Stimulated activated CD8-positive, alpha-beta memory T cell treated with anti-CD3 and anti-CD28 coated beads, Interleukin-15, amount 100 ng/mL, for 24 hours (primary cell): ENCODE measurements around the gene B3GNT5.

Experiments
- DNase-seq: peaks from one replicate; pipeline ENCODE4 v3.0.0-alpha.2; 2020; ENCODE audit warnings: low read depth

The B3GNT5 gene

GRCh38 chr3:183230826-183231225 is 22.2 kb upstream of the B3GNT5 start:
- no peak for DNase-seq

GRCh38 chr3:183233966-183234365 is 19.1 kb upstream of the B3GNT5 start:
- no peak for DNase-seq

GRCh38 chr3:183239046-183239445 is 14.0 kb upstream of the B3GNT5 start:
- no peak for DNase-seq

GRCh38 chr3:183242431-183242830 is 10.6 kb upstream of the B3GNT5 start:
- DNase-seq: no peak

- no peak for DNase-seq
Measured at GRCh38 chr3:183244219-183244618, 8.8 kb upstream of the B3GNT5 start.

- no peak for DNase-seq
Measured at GRCh38 chr3:183244981-183245476, 8.0 kb upstream of the B3GNT5 start.

- no peak for DNase-seq
Measured at GRCh38 chr3:183247011-183247589, 6.0 kb upstream of the B3GNT5 start.

GRCh38 chr3:183249006-183249718 is 3.9 kb upstream of the B3GNT5 start:
- DNase-seq: no peak

- DNase-seq: no peak
Measured at GRCh38 chr3:183252118-183252782, 803 bp upstream of the B3GNT5 start.

GRCh38 chr3:183253528-183254486 is 754 bp downstream of the B3GNT5 start:
- DNase-seq: no peak

- no peak for DNase-seq
Measured at GRCh38 chr3:183254487-183255347, 1.7 kb downstream of the B3GNT5 start.

- DNase-seq: no peak
Measured at GRCh38 chr3:183255348-183255730, 2.3 kb downstream of the B3GNT5 start.

- DNase-seq: no peak
Measured at GRCh38 chr3:183259087-183259486, 6.0 kb downstream of the B3GNT5 start.

GRCh38 chr3:183259621-183260020 is 6.6 kb downstream of the B3GNT5 start:
- DNase-seq: no peak

- DNase-seq: no peak
Measured at GRCh38 chr3:183260167-183260904, 7.3 kb downstream of the B3GNT5 start.

- DNase-seq: no peak
Measured at GRCh38 chr3:183261151-183261724, 8.2 kb downstream of the B3GNT5 start.

- no peak for DNase-seq
Measured at GRCh38 chr3:183262875-183263378, 9.9 kb downstream of the B3GNT5 start.

- DNase-seq: no peak
Measured at GRCh38 chr3:183264268-183264667, 11.2 kb downstream of the B3GNT5 start.

- no peak for DNase-seq
Measured at GRCh38 chr3:183265157-183265642, 12.1 kb downstream of the B3GNT5 start.
